GM21367 (cell line): ENCODE results near the gene DLG2.
A peak's percentile ranks its signal among the peaks of the same experiment; 100 is the strongest.

Experiments used
- ATAC-seq: cut with Tn5 transposase; IDR thresholded peaks from one replicate; pipeline ENCODE4 v1.9.1; 2021; ENCODE audit not compliant: unreplicated experiment

Gene DLG2

GRCh38 chr11:83715927-83716535, 1911.1 kb downstream of the DLG2 start:
- ATAC-seq = no peak

- ATAC-seq = no peak
These were observed 1913.4 kb downstream of the DLG2 start for GRCh38 chr11:83713708-83714107.

- no peak for ATAC-seq
These were observed 1916.0 kb downstream of the DLG2 start for GRCh38 chr11:83711106-83711527.

GRCh38 chr11:83709434-83709833, 1917.7 kb downstream of the DLG2 start:
- no peak for ATAC-seq

- no peak for ATAC-seq
These were observed 1920.6 kb downstream of the DLG2 start for GRCh38 chr11:83706566-83706965.

- ATAC-seq = no peak
These were observed 1924.3 kb downstream of the DLG2 start for GRCh38 chr11:83702796-83703195.

GRCh38 chr11:83697518-83697917, 1929.6 kb downstream of the DLG2 start:
- ATAC-seq = no peak

- ATAC-seq = no peak
These were observed 1932.1 kb downstream of the DLG2 start for GRCh38 chr11:83695046-83695445.

- no peak for ATAC-seq
These were observed 1932.8 kb downstream of the DLG2 start for GRCh38 chr11:83694191-83694910.

- no peak for ATAC-seq
These were observed 1933.7 kb downstream of the DLG2 start for GRCh38 chr11:83693306-83693992.

- ATAC-seq = no peak
These were observed 1934.5 kb downstream of the DLG2 start for GRCh38 chr11:83692675-83693074.

- ATAC-seq = no peak
These were observed 1935.6 kb downstream of the DLG2 start for GRCh38 chr11:83691451-83691950.

GRCh38 chr11:83689144-83689780, 1937.9 kb downstream of the DLG2 start:
- ATAC-seq = no peak

GRCh38 chr11:83687787-83688186, 1939.4 kb downstream of the DLG2 start:
- no peak for ATAC-seq

- no peak for ATAC-seq
These were observed 1941.4 kb downstream of the DLG2 start for GRCh38 chr11:83685730-83686129.

- no peak for ATAC-seq
These were observed 1943.1 kb downstream of the DLG2 start for GRCh38 chr11:83684071-83684470.

GRCh38 chr11:83682611-83682973, 1944.6 kb downstream of the DLG2 start:
- peak; percentile 97 for ATAC-seq

GRCh38 chr11:83681906-83682610, 1945.1 kb downstream of the DLG2 start:
- ATAC-seq = no peak

GRCh38 chr11:83681031-83681781, 1945.9 kb downstream of the DLG2 start:
- peak; percentile 58 for ATAC-seq

- no peak for ATAC-seq
These were observed 1946.8 kb downstream of the DLG2 start for GRCh38 chr11:83680321-83680720.
